ENCODE data around the gene NUP210L.
A peak's percentile ranks its signal among the peaks of the same experiment; 100 is the strongest.
"Not testable (repeated sequence)": the region's sequence is repeated elsewhere in the genome, so short reads cannot be mapped to it uniquely, and the experiment has no call there.

NUP210L gene

GRCh38 chr1:154170547-154171222 is 15.8 kb upstream of the NUP210L start:
- DNase-seq (ENCODE audit: low read depth in 2 of 2), result peak; percentile 38 to 63

- no peak for DNase-seq (ENCODE audit: low read depth in 2 of 2)
Observed at GRCh38 chr1:154167461-154167860, 12.6 kb upstream of the NUP210L start.

- no peak for DNase-seq (ENCODE audit: low read depth in 2 of 2)
Observed at GRCh38 chr1:154166207-154166606, 11.3 kb upstream of the NUP210L start.

- DNase-seq (ENCODE audit: low read depth in 2 of 2), result no peak
Observed at GRCh38 chr1:154159554-154159953, 4.7 kb upstream of the NUP210L start.

- DNase-seq (ENCODE audit: low read depth in 2 of 2), result no peak
Observed at GRCh38 chr1:154158307-154159125, 3.6 kb upstream of the NUP210L start.

GRCh38 chr1:154157520-154158306 is 2.8 kb upstream of the NUP210L start:
- peak; percentile 61 to 68 for DNase-seq (ENCODE audit: low read depth in 2 of 2)

GRCh38 chr1:154155251-154155650 is 378 bp upstream of the NUP210L start:
- DNase-seq (ENCODE audit: low read depth in 2 of 2), result no peak

GRCh38 chr1:154154053-154154452 is 820 bp downstream of the NUP210L start:
- no peak for DNase-seq (ENCODE audit: low read depth in 2 of 2)

- DNase-seq (ENCODE audit: low read depth in 2 of 2), result no peak
Observed at GRCh38 chr1:154151311-154151710, 3.6 kb downstream of the NUP210L start.

- DNase-seq (ENCODE audit: low read depth in 2 of 2), result no peak
Observed at GRCh38 chr1:154148807-154149206, 6.1 kb downstream of the NUP210L start.

- not testable (repeated sequence) for DNase-seq (ENCODE audit: low read depth in 2 of 2)
Observed at GRCh38 chr1:154147505-154147904, 7.4 kb downstream of the NUP210L start.

- no peak for DNase-seq (ENCODE audit: low read depth in 2 of 2)
Observed at GRCh38 chr1:154145986-154146385, 8.9 kb downstream of the NUP210L start.

- no peak for DNase-seq (ENCODE audit: low read depth in 2 of 2)
Observed at GRCh38 chr1:154142358-154142757, 12.5 kb downstream of the NUP210L start.

GRCh38 chr1:154141240-154141639 is 13.6 kb downstream of the NUP210L start:
- DNase-seq (ENCODE audit: low read depth in 2 of 2), result no peak

GRCh38 chr1:154137888-154138287 is 17.0 kb downstream of the NUP210L start:
- DNase-seq (ENCODE audit: low read depth in 2 of 2), result no peak

- DNase-seq (ENCODE audit: low read depth in 2 of 2), result no peak
Observed at GRCh38 chr1:154133256-154133655, 21.6 kb downstream of the NUP210L start.

- DNase-seq (ENCODE audit: low read depth in 2 of 2), result no peak
Observed at GRCh38 chr1:154129391-154129970, 25.4 kb downstream of the NUP210L start.

GRCh38 chr1:154123205-154123604 is 31.7 kb downstream of the NUP210L start:
- DNase-seq (ENCODE audit: low read depth in 2 of 2), result not testable (repeated sequence)

GRCh38 chr1:154117642-154118041 is 37.2 kb downstream of the NUP210L start:
- DNase-seq (ENCODE audit: low read depth in 2 of 2), result no peak

- no peak for DNase-seq (ENCODE audit: low read depth in 2 of 2)
Observed at GRCh38 chr1:154115180-154115579, 39.7 kb downstream of the NUP210L start.

- no peak for DNase-seq (ENCODE audit: low read depth in 2 of 2)
Observed at GRCh38 chr1:154104433-154105082, 50.3 kb downstream of the NUP210L start.

Data from stimulated activated CD4-positive, alpha-beta T cell treated with anti-CD3 and anti-CD28 coated beads, Interleukin-15, amount 100 ng/mL, for 48 hours (primary cell).